Fibroblast of skin of left quadriceps (primary cell): ENCODE measurements around the gene NID1.
A peak's percentile ranks its signal among the peaks of the same experiment; 100 is the strongest.
"Not testable (repeated sequence)": the region's sequence is repeated elsewhere in the genome, so short reads cannot be mapped to it uniquely, and the experiment has no call there.

ENCODE experiments used
- DNase-seq, 2 experiments: peaks; one replicate each; pipeline ENCODE4 v3.0.0-alpha.2; 2013; ENCODE audit warnings: low read depth in 2 of 2

The NID1 gene

GRCh38 chr1:236030534-236030933 is 34.4 kb downstream of the NID1 start:
- DNase-seq = no peak

- no peak for DNase-seq
Observed at GRCh38 chr1:236029428-236029940, 35.4 kb downstream of the NID1 start.

- no peak for DNase-seq
Observed at GRCh38 chr1:236027104-236027503, 37.8 kb downstream of the NID1 start.

- DNase-seq = no peak
Observed at GRCh38 chr1:236025836-236026235, 39.1 kb downstream of the NID1 start.

- DNase-seq = no peak
Observed at GRCh38 chr1:236024641-236025040, 40.2 kb downstream of the NID1 start.

GRCh38 chr1:236023926-236024565 is 40.8 kb downstream of the NID1 start:
- DNase-seq = no peak

- peak; percentile 71 for DNase-seq
Observed at GRCh38 chr1:236021424-236022135, 43.3 kb downstream of the NID1 start.

- no peak for DNase-seq
Observed at GRCh38 chr1:236020359-236021219, 44.3 kb downstream of the NID1 start.

GRCh38 chr1:236018885-236019453 is 45.9 kb downstream of the NID1 start:
- peak; percentile 61 to 67 for DNase-seq

GRCh38 chr1:236016782-236017400 is 48.0 kb downstream of the NID1 start:
- no peak for DNase-seq

- no peak for DNase-seq
Observed at GRCh38 chr1:236016083-236016482, 48.8 kb downstream of the NID1 start.

- no peak for DNase-seq
Observed at GRCh38 chr1:236015539-236015938, 49.4 kb downstream of the NID1 start.

- DNase-seq = no peak
Observed at GRCh38 chr1:236013330-236013729, 51.6 kb downstream of the NID1 start.

- DNase-seq = no peak
Observed at GRCh38 chr1:236011641-236012040, 53.2 kb downstream of the NID1 start.

GRCh38 chr1:236010443-236010842 is 54.4 kb downstream of the NID1 start:
- DNase-seq = no peak

GRCh38 chr1:236009857-236010256 is 55.0 kb downstream of the NID1 start:
- DNase-seq = peak; percentile 84 to 89

- DNase-seq = no peak
Observed at GRCh38 chr1:236009191-236009590, 55.7 kb downstream of the NID1 start.

- no peak for DNase-seq
Observed at GRCh38 chr1:236007781-236008180, 57.1 kb downstream of the NID1 start.

- DNase-seq = not testable (repeated sequence)
Observed at GRCh38 chr1:236003058-236003457, 61.8 kb downstream of the NID1 start.

GRCh38 chr1:236002572-236002971 is 62.3 kb downstream of the NID1 start:
- DNase-seq = no peak

GRCh38 chr1:236002025-236002390 is 62.9 kb downstream of the NID1 start:
- DNase-seq = no peak

GRCh38 chr1:236000781-236001180 is 64.1 kb downstream of the NID1 start:
- no peak for DNase-seq
